GM18907 (cell line): ENCODE results near the gene EMP2.

Experiments
- ATAC-seq: cut with Tn5 transposase; IDR thresholded peaks from one replicate; pipeline ENCODE4 v1.9.1; 2021; ENCODE audit warnings: mild to moderate bottlenecking, moderate library complexity; ENCODE audit not compliant: unreplicated experiment

The EMP2 gene

GRCh38 chr16:10610499-10611184 lies 30.2 kb upstream of the EMP2 start:
- ATAC-seq, result no peak

- ATAC-seq, result no peak
Measured at GRCh38 chr16:10609402-10609774, 29.0 kb upstream of the EMP2 start.

GRCh38 chr16:10608687-10609401 lies 28.4 kb upstream of the EMP2 start:
- no peak for ATAC-seq

GRCh38 chr16:10607157-10607556 lies 26.8 kb upstream of the EMP2 start:
- no peak for ATAC-seq

GRCh38 chr16:10606607-10607006 lies 26.2 kb upstream of the EMP2 start:
- no peak for ATAC-seq

GRCh38 chr16:10605636-10606035 lies 25.2 kb upstream of the EMP2 start:
- no peak for ATAC-seq

GRCh38 chr16:10601444-10602408 lies 21.3 kb upstream of the EMP2 start:
- ATAC-seq, result no peak

GRCh38 chr16:10600782-10601443 lies 20.5 kb upstream of the EMP2 start:
- peak; percentile 52 for ATAC-seq

GRCh38 chr16:10599626-10600025 lies 19.2 kb upstream of the EMP2 start:
- no peak for ATAC-seq

- no peak for ATAC-seq
Measured at GRCh38 chr16:10598157-10598556, 17.8 kb upstream of the EMP2 start.

- peak; percentile 45 for ATAC-seq
Measured at GRCh38 chr16:10597187-10597601, 16.8 kb upstream of the EMP2 start.

GRCh38 chr16:10594312-10594950 lies 14.0 kb upstream of the EMP2 start:
- no peak for ATAC-seq

GRCh38 chr16:10592611-10593010 lies 12.2 kb upstream of the EMP2 start:
- ATAC-seq, result no peak

- no peak for ATAC-seq
Measured at GRCh38 chr16:10590342-10590741, 9.9 kb upstream of the EMP2 start.

- no peak for ATAC-seq
Measured at GRCh38 chr16:10589109-10589508, 8.7 kb upstream of the EMP2 start.

- no peak for ATAC-seq
Measured at GRCh38 chr16:10587622-10588021, 7.2 kb upstream of the EMP2 start.

- no peak for ATAC-seq
Measured at GRCh38 chr16:10584981-10585438, 4.6 kb upstream of the EMP2 start.

GRCh38 chr16:10583269-10583668 lies 2.9 kb upstream of the EMP2 start:
- no peak for ATAC-seq

- ATAC-seq, result no peak
Measured at GRCh38 chr16:10581507-10581906, 1.1 kb upstream of the EMP2 start.

GRCh38 chr16:10580883-10581247 lies 467 bp upstream of the EMP2 start:
- no peak for ATAC-seq
